Astrocyte (in vitro differentiated cells and primary cell): Measurements from ENCODE around the gene IQSEC3.

Experiments used
- CTCF ChIP-seq: IDR thresholded peaks from 2 replicates; pipeline ENCODE4 v1.5.1; 2011; ENCODE audit warnings: low read depth, mild to moderate bottlenecking, inconsistent platforms, low read length, moderate library complexity; ENCODE audit not compliant: insufficient read depth
- EZH2 ChIP-seq: IDR thresholded peaks from 2 replicates; pipeline ENCODE4 v1.6.1; 2012; ENCODE audit warnings: mild to moderate bottlenecking, low read length, inconsistent platforms; ENCODE audit not compliant: insufficient read depth

DNA sequence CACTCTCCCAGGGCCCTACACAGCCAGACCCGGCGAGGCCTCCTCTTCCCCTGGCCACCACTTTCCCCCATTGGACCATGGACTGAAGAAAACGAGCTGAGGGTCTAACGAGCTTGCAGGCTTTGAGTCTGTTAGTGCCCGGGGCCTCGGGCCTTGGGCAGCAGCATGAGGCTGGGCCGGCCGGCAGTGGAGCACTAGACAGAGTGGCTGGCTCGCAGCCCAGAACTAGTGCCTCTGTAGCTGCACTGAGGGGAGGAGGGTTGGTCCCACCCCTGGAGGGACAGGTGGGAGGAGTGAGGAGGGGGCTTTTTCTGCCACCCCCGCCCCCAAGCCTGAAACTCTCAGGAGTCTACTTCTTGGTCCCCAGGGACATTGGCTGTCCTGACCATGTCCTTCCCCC, 108.7 kb downstream of the IQSEC3 start:
- TF ChIP-seq EZH2 (no peak), CTCF (no peak)
